ENCODE results near the gene BABAM2.

GRCh38 chr2:27889774-27890145 lies 769 bp upstream of the BABAM2 start:
- no peak for TF ChIP-seq CTCF (IDR thresholded peaks at IDR 0.05)
- no peak for TF ChIP-seq POLR2A (IDR thresholded peaks at IDR 0.05)

Data from vagina (tissue), 2 donors.